Osteoblast (primary cell): ENCODE measurements around the gene CCR6. TPM values are rescaled to one million over a fixed set of nuclear protein-coding genes. Genes with fewer than 3 reads are reported as not detected.

Source experiments
- DNase-seq: peaks from one replicate; pipeline ENCODE4 v3.0.0; 2011; ENCODE audit warnings: low spot score, mixed read lengths; ENCODE audit not compliant: insufficient read length; ENCODE audit errors: missing footprints
- H2AFZ ChIP-seq: 2 replicates; pipeline ENCODE4 v1.6.0; 2011; ENCODE audit warnings: mild to moderate bottlenecking, low read length
- H3K27ac ChIP-seq: 2 replicates; pipeline ENCODE4 v1.5.1; 2011; ENCODE audit warnings: mild to moderate bottlenecking, low read depth, low read length, moderate library complexity
- H3K27me3 ChIP-seq: 2 replicates; pipeline ENCODE4 v1.6.0; 2012; ENCODE audit warnings: mild to moderate bottlenecking, control low read depth, inconsistent platforms, low read length, moderate library complexity; ENCODE audit not compliant: insufficient read depth
- H3K36me3 ChIP-seq: 2 replicates; pipeline ENCODE4 v1.5.1; 2011; ENCODE audit warnings: mild to moderate bottlenecking, low read length, control low read depth, moderate library complexity; ENCODE audit not compliant: insufficient read depth
- H3K4me1 ChIP-seq: 2 replicates; pipeline ENCODE4 v1.5.1; 2011; ENCODE audit warnings: mild to moderate bottlenecking, low read length, control low read depth, moderate library complexity; ENCODE audit not compliant: insufficient read depth
- H3K4me2 ChIP-seq: 2 replicates; pipeline ENCODE4 v1.6.0; 2011; ENCODE audit warnings: mild to moderate bottlenecking, low read length; ENCODE audit not compliant: insufficient read depth
- H3K4me3 ChIP-seq: fragments of 200-600 bp; sonication (generic); 3 replicates; pipeline ENCODE4 v1.5.1; 2012; ENCODE audit warnings: mild to moderate bottlenecking, low read length, inconsistent platforms; ENCODE audit not compliant: insufficient read depth
- H3K79me2 ChIP-seq: 2 replicates; pipeline ENCODE4 v1.6.0; 2012; ENCODE audit warnings: mild to moderate bottlenecking, low read length, control low read depth, inconsistent platforms; ENCODE audit not compliant: insufficient read depth
- H3K9me3 ChIP-seq: 2 replicates; pipeline ENCODE4 v1.5.1; 2011; ENCODE audit warnings: low read depth, low read length, control low read depth
- H4K20me1 ChIP-seq: 2 replicates; pipeline ENCODE4 v1.6.0; 2012; ENCODE audit warnings: mild to moderate bottlenecking, low read length, control low read depth; ENCODE audit not compliant: insufficient read depth
- CTCF ChIP-seq: IDR thresholded peaks from 2 replicates; pipeline ENCODE4 v1.5.1; 2011; ENCODE audit warnings: mild to moderate bottlenecking, low read depth, low read length, moderate library complexity; ENCODE audit errors: extremely low read depth
- total RNA-seq: library from RNA; depleted of rRNA; stranded (reverse); fragments of >200 nt; gene quantifications from 2 replicates; pipeline ENCODE4 v1.2.3, GENCODE V29; 2012

CCR6 gene
- total RNA-seq, 1 donor, result not detected

DNA sequence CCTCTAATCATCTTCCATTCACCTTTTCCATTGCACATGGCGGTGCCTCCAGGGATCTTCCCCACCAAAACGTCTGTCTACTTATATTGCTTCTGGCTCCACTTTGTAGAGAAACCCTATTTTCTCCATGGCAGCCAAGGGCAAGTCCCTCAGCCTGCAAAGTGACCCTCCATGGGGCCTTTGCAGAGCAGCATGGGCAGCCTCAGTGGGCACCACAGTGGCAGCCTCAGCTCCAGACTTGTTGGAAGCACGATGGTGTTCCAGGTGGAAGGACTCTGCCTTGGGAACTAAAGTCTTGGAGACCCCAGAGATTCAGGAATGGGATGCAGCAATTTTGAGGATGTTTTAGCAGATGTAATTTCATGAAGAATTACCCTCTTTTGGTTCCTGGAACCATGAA lies 18.5 kb upstream of the CCR6 start:
- no peak overlapping the region for H3K4me3 ChIP-seq
- no peaks in the 10 kb centered on the region for H3K36me3 ChIP-seq
- no peak overlapping the region for H3K27ac ChIP-seq
- no peak overlapping the region for H2AFZ ChIP-seq
- H3K9me3 ChIP-seq, result no peaks in the 10 kb centered on the region
- H3K27me3 ChIP-seq, result no peaks in the 10 kb centered on the region
- H3K4me1 ChIP-seq, result no peaks in the 10 kb centered on the region
- H3K79me2 ChIP-seq, result no peaks in the 10 kb centered on the region
- no peaks in the 10 kb centered on the region for H4K20me1 ChIP-seq
- DNase-seq, result no peak
- TF ChIP-seq CTCF, result no peak
- H3K4me2 ChIP-seq, result no peak overlapping the region

GRCh38 chr6:167105060-167105459 lies 17.8 kb upstream of the CCR6 start:
- DNase-seq, result no peak
- Histone ChIP-seq H2AFZ (no peak overlapping the region), H3K4me1 (no peaks in the 10 kb centered on the region), H3K4me2 (no peak overlapping the region), H3K36me3 (no peaks in the 10 kb centered on the region), H4K20me1 (no peaks in the 10 kb centered on the region), H3K4me3 (no peak overlapping the region), H3K27me3 (no peaks in the 10 kb centered on the region), H3K79me2 (no peaks in the 10 kb centered on the region), H3K27ac (no peak overlapping the region), H3K9me3 (no peaks in the 10 kb centered on the region)
- TF ChIP-seq CTCF, result no peak

DNA sequence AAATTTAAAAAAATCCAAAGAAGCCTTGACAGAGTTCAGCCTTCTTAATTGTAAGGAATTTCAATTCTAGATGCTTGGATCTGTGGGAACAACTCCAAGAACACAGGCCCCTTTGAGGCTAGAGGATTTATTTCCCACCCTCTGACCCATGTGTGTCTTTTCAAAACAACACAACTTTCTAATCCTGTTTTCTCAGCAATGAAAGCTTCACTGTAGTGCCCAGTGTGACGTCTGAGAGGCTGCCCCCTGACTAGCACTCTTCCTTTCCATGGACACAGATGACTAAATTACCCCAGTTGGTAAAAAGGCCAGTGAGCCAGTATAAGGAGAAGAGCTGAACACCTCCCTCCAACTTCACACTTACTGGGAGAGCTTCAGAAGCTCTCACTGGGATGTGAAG lies 16.5 kb upstream of the CCR6 start:
- H3K9me3 ChIP-seq, result no peaks in the 10 kb centered on the region
- no peak overlapping the region for H3K4me2 ChIP-seq
- H3K27me3 ChIP-seq, result no peaks in the 10 kb centered on the region
- H3K36me3 ChIP-seq, result no peaks in the 10 kb centered on the region
- H3K4me3 ChIP-seq, result no peak overlapping the region
- DNase-seq, result no peak
- TF ChIP-seq CTCF, result no peak
- no peak overlapping the region for H2AFZ ChIP-seq
- H3K27ac ChIP-seq, result no peak overlapping the region
- no peaks in the 10 kb centered on the region for H4K20me1 ChIP-seq
- no peaks in the 10 kb centered on the region for H3K4me1 ChIP-seq
- H3K79me2 ChIP-seq, result no peaks in the 10 kb centered on the region

- Histone ChIP-seq H3K36me3 (no peaks in the 10 kb centered on the region), H3K79me2 (no peaks in the 10 kb centered on the region), H3K4me3 (no peak overlapping the region), H2AFZ (no peak overlapping the region), H3K4me2 (no peak overlapping the region), H3K9me3 (no peaks in the 10 kb centered on the region), H4K20me1 (no peaks in the 10 kb centered on the region), H3K27ac (no peak overlapping the region), H3K4me1 (no peaks in the 10 kb centered on the region), H3K27me3 (no peaks in the 10 kb centered on the region)
- no peak for DNase-seq
- TF ChIP-seq CTCF, result no peak
Measured at GRCh38 chr6:167107787-167108186, 15.1 kb upstream of the CCR6 start.
